ENCODE data around the gene TRAPPC11.

The TRAPPC11 gene

DNA sequence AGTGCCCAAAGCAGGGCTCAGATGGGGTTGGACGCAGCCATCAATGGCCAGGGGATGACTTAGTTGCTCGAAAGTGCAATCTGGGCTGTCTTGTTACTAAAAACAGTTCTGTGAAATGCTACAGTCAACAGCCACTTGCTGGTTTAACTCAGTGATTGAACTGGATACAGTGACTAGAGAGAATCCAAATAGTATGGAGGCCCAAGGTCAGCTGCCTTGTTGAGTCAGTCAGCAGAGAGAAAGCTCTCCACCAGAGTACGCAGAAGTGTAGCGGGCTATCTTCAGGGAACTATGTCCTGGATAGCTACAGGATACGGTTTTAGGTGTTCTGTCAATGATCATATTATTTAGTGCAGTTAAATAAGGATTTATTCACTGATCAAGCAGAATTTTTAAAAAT lies 68.4 kb downstream of the TRAPPC11 start:
- TF ChIP-seq CTCF (IDR thresholded peaks at IDR 0.05; ENCODE audit: low read length, missing control alignments), result no peak
- no peak overlapping the region for H3K4me3 ChIP-seq (replicated peaks; ENCODE audit: low read depth, low read length)
- DNase-seq (ENCODE audit: low read depth), result no peak

DNA sequence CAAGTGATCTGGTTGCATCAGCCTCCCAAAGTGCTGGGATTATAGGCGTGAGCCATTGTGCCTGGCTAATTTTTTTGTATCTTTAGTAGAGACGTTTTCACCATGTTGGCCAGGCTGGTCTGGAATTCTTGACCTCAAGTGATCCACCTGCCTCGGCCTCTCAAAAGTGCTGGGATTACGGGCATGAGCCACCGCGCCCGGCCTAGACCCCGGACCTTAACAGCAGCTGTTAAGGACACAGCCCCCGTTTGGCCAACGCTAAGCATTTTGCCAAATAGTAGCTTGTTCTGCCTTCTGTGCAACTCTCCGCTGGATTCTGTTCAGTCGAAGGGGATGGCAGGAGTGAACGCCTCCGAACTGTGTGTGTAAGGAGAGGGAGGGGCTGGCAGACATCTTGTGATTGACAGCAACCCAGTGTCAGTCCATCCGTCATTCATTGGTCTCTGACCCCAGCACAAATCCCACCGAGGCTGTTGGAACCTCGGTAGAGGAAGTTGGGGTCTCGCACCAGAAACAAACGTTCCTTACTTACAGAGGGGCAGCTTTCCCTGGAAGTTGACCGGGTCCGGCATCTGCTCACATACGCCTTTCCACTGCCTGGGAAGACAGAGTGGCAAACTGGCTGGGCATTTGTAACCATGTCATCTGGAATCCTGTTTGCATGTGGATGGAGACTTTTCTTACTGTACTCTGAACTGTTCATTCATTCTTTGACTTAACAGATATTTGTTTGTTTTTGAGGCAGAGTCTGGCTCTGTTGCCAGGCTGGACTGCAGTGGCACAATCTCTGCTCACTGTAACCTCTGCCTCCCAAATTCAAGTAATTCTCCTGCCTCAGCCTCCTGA lies 69.4 kb downstream of the TRAPPC11 start:
- no peak for DNase-seq (ENCODE audit: low read depth)
- no peak overlapping the region for H3K4me3 ChIP-seq (replicated peaks; ENCODE audit: low read depth, low read length)
- no peak for TF ChIP-seq CTCF (IDR thresholded peaks at IDR 0.05; ENCODE audit: low read length, missing control alignments)

DNA sequence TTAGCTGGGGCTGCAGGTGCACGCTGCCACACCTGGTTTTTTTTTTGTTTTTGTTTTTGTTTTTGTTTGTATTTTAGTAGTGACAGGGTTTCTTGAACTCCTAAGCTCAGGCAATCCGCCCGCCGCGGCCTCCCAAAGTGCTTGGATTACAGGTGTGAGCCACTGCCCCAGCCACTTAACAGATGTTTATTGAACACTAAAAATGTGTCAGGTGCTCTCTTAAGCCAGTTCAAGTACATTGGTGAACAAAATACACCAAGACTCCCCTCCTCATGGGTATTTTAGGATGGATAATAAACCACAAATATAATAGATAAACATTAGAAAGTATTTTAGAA lies 69.9 kb downstream of the TRAPPC11 start:
- no peak overlapping the region for H3K4me3 ChIP-seq (replicated peaks; ENCODE audit: low read depth, low read length)
- DNase-seq (ENCODE audit: low read depth), result no peak
- TF ChIP-seq CTCF (IDR thresholded peaks at IDR 0.05; ENCODE audit: low read length, missing control alignments), result no peak

DNA sequence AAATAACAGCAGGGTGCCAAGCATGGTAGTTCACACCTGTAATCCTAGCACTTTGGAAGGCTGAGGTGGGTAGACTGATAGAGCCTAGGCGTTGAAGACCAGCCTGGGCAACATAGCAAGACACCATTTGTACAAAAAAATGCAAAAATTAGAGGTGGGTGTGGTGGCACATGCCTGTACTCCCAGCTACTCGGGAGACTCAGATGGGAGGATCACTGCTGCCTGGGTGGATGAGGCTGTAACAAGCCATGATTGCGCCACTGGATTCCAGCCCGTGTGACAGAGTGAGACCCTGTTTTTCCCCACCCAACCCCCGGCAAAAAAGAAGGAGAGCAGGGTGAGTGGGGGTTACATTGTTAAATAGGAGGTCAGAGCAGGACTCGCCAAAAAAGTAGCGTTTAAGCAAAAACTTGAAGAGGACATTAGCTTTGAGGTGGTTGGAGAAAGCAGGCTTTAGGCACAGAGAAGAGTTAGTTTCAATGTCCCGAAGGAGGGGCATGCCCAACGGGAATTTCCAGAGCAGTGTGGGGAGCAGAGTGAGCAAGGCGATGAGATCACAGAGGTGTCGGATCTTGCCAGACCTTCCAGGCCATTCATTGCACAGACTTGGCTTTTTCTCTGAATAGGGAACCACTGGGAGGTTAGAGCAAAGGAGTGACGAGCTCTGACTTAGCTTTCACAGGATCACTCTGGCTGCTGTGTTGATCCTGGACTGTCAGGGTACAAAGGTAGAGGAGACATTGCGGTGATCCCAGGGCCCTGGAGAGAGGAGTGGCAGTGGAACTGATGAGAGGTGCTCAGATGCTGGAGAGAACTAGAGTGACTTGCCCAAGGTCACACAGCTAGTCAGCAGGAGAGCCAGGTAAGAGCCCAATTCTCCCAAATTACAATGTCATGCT lies 70.6 kb downstream of the TRAPPC11 start:
- no peak overlapping the region for H3K4me3 ChIP-seq (replicated peaks; ENCODE audit: low read depth, low read length)
- DNase-seq (ENCODE audit: low read depth), result peak; percentile 12
- no peak for TF ChIP-seq CTCF (IDR thresholded peaks at IDR 0.05; ENCODE audit: low read length, missing control alignments)

GRCh38 chr4:183732296-183732695 lies 73.2 kb downstream of the TRAPPC11 start:
- H3K4me3 ChIP-seq (replicated peaks; ENCODE audit: low read depth, low read length), result no peak overlapping the region
- DNase-seq (ENCODE audit: low read depth), result no peak
- TF ChIP-seq CTCF (IDR thresholded peaks at IDR 0.05; ENCODE audit: low read length, missing control alignments), result no peak

GRCh38 chr4:183733181-183733580 lies 74.1 kb downstream of the TRAPPC11 start:
- no peak for TF ChIP-seq CTCF (IDR thresholded peaks at IDR 0.05; ENCODE audit: low read length, missing control alignments)
- no peak overlapping the region for H3K4me3 ChIP-seq (replicated peaks; ENCODE audit: low read depth, low read length)
- DNase-seq (ENCODE audit: low read depth), result no peak
